Vagina (tissue), 2 donors: ENCODE results near the gene NCF4.

Experiments used
- CTCF ChIP-seq, 3 experiments: fragments of 450-650 bp in 2 of 3; fragments of 200-600 bp in 1 of 3; sonication (generic) in 1 of 3; IDR thresholded peaks; one replicate each; pipeline ENCODE4 v1.5.1; 2017 to 2019; ENCODE audit warnings: antibody characterized with exemption in 3 of 3, mild to moderate bottlenecking in 2 of 3, moderate library complexity in 2 of 3
- POLR2A ChIP-seq, 2 donors: fragments of 450-650 bp; IDR thresholded peaks; one replicate each; pipeline ENCODE4 v1.6.1; 2017; ENCODE audit warnings: antibody characterized with exemption in 2 of 2, mild to moderate bottlenecking in 2 of 2, moderate library complexity in 2 of 2

GRCh38 chr22:36817525-36817848 is 43.3 kb upstream of the NCF4 start:
- TF ChIP-seq POLR2A (IDR thresholded peaks at IDR 0.05) (no peak), CTCF (IDR thresholded peaks at IDR 0.05) (no peak)
